Measurements from ENCODE around the gene SLITRK3. TPM values are rescaled to one million over a fixed set of nuclear protein-coding genes. Genes with fewer than 3 reads are reported as not detected.

SLITRK3 gene
- total RNA-seq, 1 experiment from 2014 or later: not detected

DNA sequence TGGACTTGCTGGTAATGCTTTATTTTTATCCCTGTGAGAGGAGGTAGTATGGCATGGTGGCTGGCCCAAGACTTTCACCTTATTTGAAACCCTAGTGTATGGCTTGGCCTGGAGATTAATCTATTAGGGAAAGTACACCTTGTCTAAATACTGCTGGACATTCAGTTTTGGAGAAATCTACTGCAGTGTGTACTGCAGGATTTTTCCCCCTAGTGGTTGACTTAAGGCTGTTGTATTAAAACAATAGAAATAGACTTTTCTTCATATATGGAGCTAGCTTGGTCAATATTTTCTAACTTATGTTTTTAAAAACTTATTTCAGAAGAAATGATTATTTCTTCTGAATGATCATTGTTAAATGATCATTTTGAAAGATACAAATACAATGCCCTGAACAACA lies 13.9 kb upstream of the SLITRK3 start:
- DNase-seq (ENCODE audit: low read depth, low spot score) (peak; percentile 7), ATAC-seq (0 out of 2 replicates have a peak, but pooled peaks have one; percentile 28)
- ChIA-PET RAD21 (ENCODE audit: low non-redundant PET in 1 of 2, low total read pairs in 2 of 2, uncharacterized antibody in 2 of 2, unreplicated experiment in 2 of 2) (no interaction called here), POLR2A (no interaction called here), CTCF (interaction anchor here (0.6 to 0.7 kb wide), 2 partner anchors 9 to 11 kb away, joined by 6 to 7 read pairs; no protein-coding TSS in a partner anchor)
- no peak overlapping the region for H3K9ac ChIP-seq (ENCODE audit: low read length)
- peaks cover 0 to 6% of the 10 kb centered on the region in 2 experiments; a peak in 1 of 4 replicates for H3K4me1 ChIP-seq (ENCODE audit: control insufficient read depth in 1 of 2, insufficient read depth in 2 of 2, low read length in 2 of 2)
- intact Hi-C loops (cut with micrococcal nuclease): no loop called here
- no peaks in the 10 kb centered on the region for H3K9me2 ChIP-seq (ENCODE audit: insufficient read depth)
- TF ChIP-seq, protein P1, sequence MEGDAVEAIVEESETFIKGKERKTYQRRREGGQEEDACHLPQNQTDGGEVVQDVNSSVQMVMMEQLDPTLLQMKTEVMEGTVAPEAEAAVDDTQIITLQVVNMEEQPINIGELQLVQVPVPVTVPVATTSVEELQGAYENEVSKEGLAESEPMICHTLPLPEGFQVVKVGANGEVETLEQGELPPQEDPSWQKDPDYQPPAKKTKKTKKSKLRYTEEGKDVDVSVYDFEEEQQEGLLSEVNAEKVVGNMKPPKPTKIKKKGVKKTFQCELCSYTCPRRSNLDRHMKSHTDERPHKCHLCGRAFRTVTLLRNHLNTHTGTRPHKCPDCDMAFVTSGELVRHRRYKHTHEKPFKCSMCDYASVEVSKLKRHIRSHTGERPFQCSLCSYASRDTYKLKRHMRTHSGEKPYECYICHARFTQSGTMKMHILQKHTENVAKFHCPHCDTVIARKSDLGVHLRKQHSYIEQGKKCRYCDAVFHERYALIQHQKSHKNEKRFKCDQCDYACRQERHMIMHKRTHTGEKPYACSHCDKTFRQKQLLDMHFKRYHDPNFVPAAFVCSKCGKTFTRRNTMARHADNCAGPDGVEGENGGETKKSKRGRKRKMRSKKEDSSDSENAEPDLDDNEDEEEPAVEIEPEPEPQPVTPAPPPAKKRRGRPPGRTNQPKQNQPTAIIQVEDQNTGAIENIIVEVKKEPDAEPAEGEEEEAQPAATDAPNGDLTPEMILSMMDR (IDR thresholded peaks at IDR 0.05 in 2 of 3, conservative IDR thresholded peaks at IDR 0.05 in 1 of 3; ENCODE audit: borderline replicate concordance in 1 of 3, insufficient read depth in 1 of 3, low read depth in 2 of 3, low read length in 2 of 3): peak in 2 of 3 experiments; percentile 42 to 65; a peak in 3 of 6 replicates
- TF ChIP-seq, protein P2, sequence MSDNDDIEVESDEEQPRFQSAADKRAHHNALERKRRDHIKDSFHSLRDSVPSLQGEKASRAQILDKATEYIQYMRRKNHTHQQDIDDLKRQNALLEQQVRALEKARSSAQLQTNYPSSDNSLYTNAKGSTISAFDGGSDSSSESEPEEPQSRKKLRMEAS (IDR thresholded peaks at IDR 0.05): no peak
- TF ChIP-seq SRF (IDR thresholded peaks at IDR 0.05; ENCODE audit: low read depth): no peak
- H3K27ac ChIP-seq (ENCODE audit: low read depth, low read length): no peak overlapping the region
- H3K4me2 ChIP-seq (ENCODE audit: low read length): no peak overlapping the region
- no peaks in the 10 kb centered on the region for H3K9me3 ChIP-seq (ENCODE audit: control insufficient read depth in 1 of 2, insufficient read depth in 1 of 2, low read depth in 1 of 2, low read length in 2 of 2)
- no peaks in the 10 kb centered on the region for H3K27me3 ChIP-seq (ENCODE audit: insufficient read depth, low read length)
- no peaks in the 10 kb centered on the region for H3K36me3 ChIP-seq (ENCODE audit: control insufficient read depth in 1 of 2, insufficient read depth in 2 of 2, low read length in 2 of 2)
- peak overlapping the region; percentile 7 for H2AFZ ChIP-seq (ENCODE audit: low read depth, low read length, poor library complexity, severe bottlenecking)
- no peaks in the 10 kb centered on the region; the same call in 1 of the 2 replicates for H4K20me1 ChIP-seq (ENCODE audit: insufficient read depth)
- H3K79me2 ChIP-seq (ENCODE audit: insufficient read depth, low read length): no peaks in the 10 kb centered on the region
- BruUV-seq (replicated peaks): no TSS peak
- H3K4me3 ChIP-seq (replicated peaks in 1 of 2; ENCODE audit: low read depth in 1 of 2, low read length in 2 of 2): no peak overlapping the region

DNA sequence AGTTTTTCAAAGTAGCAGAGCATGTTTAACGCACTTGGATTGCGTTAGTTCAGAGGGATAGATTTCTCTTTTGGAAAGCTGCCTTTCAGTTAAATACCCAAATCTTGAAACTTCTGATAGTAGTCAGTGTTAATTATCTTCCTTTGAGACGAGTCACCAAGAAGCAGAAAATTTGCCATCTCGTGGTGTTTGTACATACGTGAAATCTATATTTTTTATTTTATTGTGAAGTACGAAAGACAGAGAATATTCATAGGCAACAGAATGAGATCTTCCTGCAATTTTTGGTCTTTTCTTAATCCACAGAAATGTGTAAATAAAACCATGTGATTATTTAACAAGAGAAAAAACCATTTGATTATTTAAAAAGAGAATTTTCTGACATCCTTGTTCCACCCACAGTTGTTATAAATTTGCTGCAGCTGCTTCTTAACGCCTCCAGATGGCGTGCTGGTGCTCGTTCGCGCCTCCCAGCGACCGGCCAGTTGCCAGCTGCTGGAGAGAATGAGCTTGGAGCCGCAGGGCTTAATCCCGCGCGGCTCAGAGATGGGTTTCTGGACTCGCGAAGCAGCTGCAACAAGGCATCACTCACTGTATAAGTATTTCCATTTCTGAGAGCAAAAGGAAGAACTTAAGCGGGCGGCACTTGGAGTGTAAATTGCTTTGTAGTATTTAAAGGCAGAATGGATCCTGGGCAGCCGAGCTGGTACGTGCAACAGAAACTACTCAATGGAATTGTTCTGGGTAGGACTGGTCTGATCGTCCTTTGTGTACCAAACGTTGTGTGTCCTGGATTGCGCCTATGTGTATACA lies 10.5 kb upstream of the SLITRK3 start:
- no peaks in the 10 kb centered on the region; the same call in 1 of the 2 replicates for H4K20me1 ChIP-seq (ENCODE audit: insufficient read depth)
- no peaks in the 10 kb centered on the region for H3K9me3 ChIP-seq (ENCODE audit: control insufficient read depth in 1 of 2, insufficient read depth in 1 of 2, low read depth in 1 of 2, low read length in 2 of 2)
- H3K79me2 ChIP-seq (ENCODE audit: insufficient read depth, low read length): no peaks in the 10 kb centered on the region
- H3K27me3 ChIP-seq (ENCODE audit: insufficient read depth, low read length): no peaks in the 10 kb centered on the region
- peak overlapping the region; percentile 33 for H3K9ac ChIP-seq (ENCODE audit: low read length)
- peak; percentile 63 for DNase-seq (ENCODE audit: low read depth, low spot score)
- RAD21 ChIA-PET (ENCODE audit: low non-redundant PET in 1 of 2, low total read pairs in 2 of 2, uncharacterized antibody in 2 of 2, unreplicated experiment in 2 of 2): interaction anchor here in 1 of 2 experiments (0.6 kb wide), 1 partner anchor 45 kb away, joined by 3 read pairs; no protein-coding TSS in a partner anchor
- H3K4me2 ChIP-seq (ENCODE audit: low read length): peak overlapping the region; percentile 88
- POLR2A ChIA-PET: no interaction called here
- CTCF ChIA-PET: interaction anchor here (0.7 to 1.7 kb wide), 10 partner anchors 9 to 1826 kb away, joined by 3 to 6 read pairs (median 5); no protein-coding TSS in a partner anchor
- peak overlapping the region; percentile 45 to 62 for H3K4me3 ChIP-seq (replicated peaks in 1 of 2; ENCODE audit: low read depth in 1 of 2, low read length in 2 of 2)
- no peak overlapping the region for H3K27ac ChIP-seq (ENCODE audit: low read depth, low read length)
- BruUV-seq (replicated peaks): no TSS peak
- no peaks in the 10 kb centered on the region for H3K9me2 ChIP-seq (ENCODE audit: insufficient read depth)
- intact Hi-C loops (cut with micrococcal nuclease): loop anchor here (2.0 kb wide), 1 partner anchor 1826 kb away; no protein-coding TSS in a partner anchor
- H3K4me1 ChIP-seq (ENCODE audit: control insufficient read depth in 1 of 2, insufficient read depth in 2 of 2, low read length in 2 of 2): peaks cover 0 to 6% of the 10 kb centered on the region in 2 experiments; a peak in 1 of 4 replicates
- peak overlapping the region; percentile 98 for H2AFZ ChIP-seq (ENCODE audit: low read depth, low read length, poor library complexity, severe bottlenecking)
- ATAC-seq: peak; percentile 92
- no peaks in the 10 kb centered on the region for H3K36me3 ChIP-seq (ENCODE audit: control insufficient read depth in 1 of 2, insufficient read depth in 2 of 2, low read length in 2 of 2)
- no peak for TF ChIP-seq EZH2phosphoT487 (IDR thresholded peaks at IDR 0.05; ENCODE audit: borderline replicate concordance)
- TF ChIP-seq FOSL1 (IDR thresholded peaks at IDR 0.05; ENCODE audit: low read depth): no peak
- TF ChIP-seq, protein P2 (IDR thresholded peaks at IDR 0.05): no peak; the same call in 1 of the 2 replicates
- TF ChIP-seq POLR2A (IDR thresholded peaks at IDR 0.05; ENCODE audit: borderline replicate concordance, extremely low read depth, insufficient read depth, insufficient read length): no peak
- peak; percentile 5 for TF ChIP-seq YY1 (IDR thresholded peaks at IDR 0.05; ENCODE audit: extremely low read depth, insufficient replicate concordance, low read depth, low read length)
- TF ChIP-seq, protein P3, sequence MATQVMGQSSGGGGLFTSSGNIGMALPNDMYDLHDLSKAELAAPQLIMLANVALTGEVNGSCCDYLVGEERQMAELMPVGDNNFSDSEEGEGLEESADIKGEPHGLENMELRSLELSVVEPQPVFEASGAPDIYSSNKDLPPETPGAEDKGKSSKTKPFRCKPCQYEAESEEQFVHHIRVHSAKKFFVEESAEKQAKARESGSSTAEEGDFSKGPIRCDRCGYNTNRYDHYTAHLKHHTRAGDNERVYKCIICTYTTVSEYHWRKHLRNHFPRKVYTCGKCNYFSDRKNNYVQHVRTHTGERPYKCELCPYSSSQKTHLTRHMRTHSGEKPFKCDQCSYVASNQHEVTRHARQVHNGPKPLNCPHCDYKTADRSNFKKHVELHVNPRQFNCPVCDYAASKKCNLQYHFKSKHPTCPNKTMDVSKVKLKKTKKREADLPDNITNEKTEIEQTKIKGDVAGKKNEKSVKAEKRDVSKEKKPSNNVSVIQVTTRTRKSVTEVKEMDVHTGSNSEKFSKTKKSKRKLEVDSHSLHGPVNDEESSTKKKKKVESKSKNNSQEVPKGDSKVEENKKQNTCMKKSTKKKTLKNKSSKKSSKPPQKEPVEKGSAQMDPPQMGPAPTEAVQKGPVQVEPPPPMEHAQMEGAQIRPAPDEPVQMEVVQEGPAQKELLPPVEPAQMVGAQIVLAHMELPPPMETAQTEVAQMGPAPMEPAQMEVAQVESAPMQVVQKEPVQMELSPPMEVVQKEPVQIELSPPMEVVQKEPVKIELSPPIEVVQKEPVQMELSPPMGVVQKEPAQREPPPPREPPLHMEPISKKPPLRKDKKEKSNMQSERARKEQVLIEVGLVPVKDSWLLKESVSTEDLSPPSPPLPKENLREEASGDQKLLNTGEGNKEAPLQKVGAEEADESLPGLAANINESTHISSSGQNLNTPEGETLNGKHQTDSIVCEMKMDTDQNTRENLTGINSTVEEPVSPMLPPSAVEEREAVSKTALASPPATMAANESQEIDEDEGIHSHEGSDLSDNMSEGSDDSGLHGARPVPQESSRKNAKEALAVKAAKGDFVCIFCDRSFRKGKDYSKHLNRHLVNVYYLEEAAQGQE (IDR thresholded peaks at IDR 0.05; ENCODE audit: low read depth): no peak
